A172 (cell line): ENCODE results near the gene DMAC2. TPM values are rescaled to one million over a fixed set of nuclear protein-coding genes. Genes with fewer than 3 reads are reported as not detected.
"Not testable (repeated sequence)": the region's sequence is repeated elsewhere in the genome, so short reads cannot be mapped to it uniquely, and the experiment has no call there.

Experiments
- DNase-seq: peaks from one replicate; pipeline ENCODE4 v3.0.0-alpha.2; 2015; ENCODE audit warnings: low spot score
- total RNA-seq: library from RNA; depleted of rRNA; stranded (reverse); fragments of >200 nt; shearing (Covaris generic); gene quantifications from 2 replicates; pipeline ENCODE4 v1.2.3, GENCODE V29; 2014

The DMAC2 gene
- total RNA-seq, 1 experiment from 2014 or later: 56.3 TPM

- no peak for DNase-seq
These were observed 17.3 kb downstream of the DMAC2 start for GRCh38 chr19:41422456-41422855.

GRCh38 chr19:41421973-41422372 is 17.7 kb downstream of the DMAC2 start:
- no peak for DNase-seq

GRCh38 chr19:41421314-41421713 is 18.4 kb downstream of the DMAC2 start:
- no peak for DNase-seq

DNA sequence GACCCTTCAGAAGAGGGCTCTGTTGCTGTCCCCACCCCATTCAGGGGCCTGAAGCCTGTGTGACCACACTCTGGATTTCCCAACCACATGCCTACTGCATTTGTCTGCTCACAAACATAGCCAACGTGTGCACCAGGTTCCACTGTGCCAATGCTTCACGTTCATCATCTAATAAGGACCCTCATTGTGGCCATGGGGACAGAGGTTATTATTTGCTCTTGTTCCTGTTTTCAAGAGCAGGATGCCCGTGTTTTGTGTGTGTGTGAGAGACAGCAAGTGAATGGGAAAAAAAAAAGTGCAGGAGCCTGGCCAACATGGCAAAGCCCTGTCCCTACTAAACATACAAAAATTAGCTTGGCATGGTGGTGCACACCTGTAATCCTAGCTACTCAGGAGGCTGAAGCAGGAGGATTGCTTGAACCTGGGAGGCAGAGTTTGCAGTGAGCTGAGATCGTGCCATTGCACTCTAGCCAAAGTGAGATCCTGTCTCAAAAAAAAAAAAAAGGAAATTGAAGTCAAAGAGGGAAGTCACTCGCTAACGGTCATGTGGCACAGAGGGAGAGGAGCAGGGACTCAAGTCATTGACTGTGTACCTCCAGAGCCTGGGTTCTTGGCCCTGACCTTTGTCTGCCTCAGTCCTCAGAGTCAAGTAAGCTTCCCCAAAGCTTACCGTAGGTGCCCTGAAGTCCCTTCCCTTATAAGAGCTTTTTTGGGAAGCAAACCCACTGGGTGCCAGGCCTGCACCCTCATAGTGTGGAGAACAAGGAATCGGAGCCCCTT is 19.4 kb downstream of the DMAC2 start:
- no peak for DNase-seq

DNA sequence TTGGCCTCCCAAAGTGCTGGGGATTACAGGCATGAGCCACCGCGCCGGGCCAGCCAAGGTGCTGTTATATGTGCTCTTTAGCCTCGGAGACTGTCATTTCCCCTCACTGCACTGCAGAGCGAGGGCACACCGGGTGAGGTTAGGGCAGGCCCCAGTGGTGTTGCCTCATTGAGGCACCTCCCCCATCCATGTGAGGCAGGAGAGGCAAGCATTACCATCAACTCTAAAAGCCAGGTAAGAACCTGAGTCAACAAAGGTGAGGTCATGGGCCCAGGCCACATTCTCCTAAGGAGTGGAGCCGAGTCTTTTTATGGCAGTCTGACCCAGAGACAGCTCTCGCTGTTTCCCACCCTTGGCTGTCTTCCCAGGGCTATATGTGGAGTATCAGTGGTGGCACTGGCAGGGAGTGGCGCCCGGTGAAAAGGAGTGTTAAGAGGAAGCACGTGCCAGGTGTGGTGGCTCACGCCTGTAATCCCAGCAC is 23.5 kb downstream of the DMAC2 start:
- no peak for DNase-seq

DNA sequence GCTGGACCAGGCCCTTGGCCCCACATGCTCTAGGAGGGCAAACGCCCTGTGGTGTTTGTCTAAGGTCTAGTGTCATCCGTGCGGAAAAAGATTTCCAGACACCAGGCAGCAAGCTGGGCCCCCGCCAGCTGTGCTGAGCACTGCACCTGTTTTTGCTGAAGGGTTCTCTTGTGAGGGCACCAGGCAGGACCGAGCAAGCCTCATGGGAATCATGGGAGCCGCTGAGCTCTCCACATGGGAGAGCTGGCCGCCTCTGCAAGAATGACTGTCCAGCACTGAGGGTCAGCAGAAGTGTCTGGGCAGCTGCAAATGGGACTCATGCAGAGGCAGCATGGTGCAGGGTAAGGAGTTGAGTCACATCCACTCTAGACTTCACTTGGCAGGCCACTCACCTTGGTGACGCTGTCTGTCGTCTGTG is 24.5 kb downstream of the DMAC2 start:
- DNase-seq: no peak

- DNase-seq: no peak
These were observed 25.3 kb downstream of the DMAC2 start for GRCh38 chr19:41414461-41414860.

- no peak for DNase-seq
These were observed 25.8 kb downstream of the DMAC2 start for GRCh38 chr19:41413947-41414346.

DNA sequence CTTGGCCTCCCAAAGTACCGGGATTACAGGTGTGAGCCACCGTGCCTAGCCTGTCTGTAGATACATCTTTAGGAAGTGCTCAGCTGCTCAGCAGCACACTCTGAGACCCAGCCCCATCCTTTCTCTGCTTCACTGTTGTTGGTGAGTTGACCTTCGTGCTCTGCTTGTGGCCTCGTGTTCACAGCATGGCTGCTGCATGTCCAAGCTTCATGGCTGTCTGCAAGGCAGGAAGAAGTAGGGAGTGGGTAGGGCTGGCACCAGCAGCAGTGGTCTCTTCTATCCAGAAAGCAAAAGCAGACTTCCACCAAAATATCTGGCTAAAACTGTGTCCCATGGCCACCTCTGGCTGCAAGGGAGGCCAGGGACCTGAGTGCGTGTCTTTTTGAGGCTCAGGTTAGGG is 26.8 kb downstream of the DMAC2 start:
- DNase-seq: no peak

- DNase-seq: no peak
These were observed 27.8 kb downstream of the DMAC2 start for GRCh38 chr19:41411968-41412265.

GRCh38 chr19:41411100-41411967 is 28.4 kb downstream of the DMAC2 start:
- DNase-seq: no peak

DNA sequence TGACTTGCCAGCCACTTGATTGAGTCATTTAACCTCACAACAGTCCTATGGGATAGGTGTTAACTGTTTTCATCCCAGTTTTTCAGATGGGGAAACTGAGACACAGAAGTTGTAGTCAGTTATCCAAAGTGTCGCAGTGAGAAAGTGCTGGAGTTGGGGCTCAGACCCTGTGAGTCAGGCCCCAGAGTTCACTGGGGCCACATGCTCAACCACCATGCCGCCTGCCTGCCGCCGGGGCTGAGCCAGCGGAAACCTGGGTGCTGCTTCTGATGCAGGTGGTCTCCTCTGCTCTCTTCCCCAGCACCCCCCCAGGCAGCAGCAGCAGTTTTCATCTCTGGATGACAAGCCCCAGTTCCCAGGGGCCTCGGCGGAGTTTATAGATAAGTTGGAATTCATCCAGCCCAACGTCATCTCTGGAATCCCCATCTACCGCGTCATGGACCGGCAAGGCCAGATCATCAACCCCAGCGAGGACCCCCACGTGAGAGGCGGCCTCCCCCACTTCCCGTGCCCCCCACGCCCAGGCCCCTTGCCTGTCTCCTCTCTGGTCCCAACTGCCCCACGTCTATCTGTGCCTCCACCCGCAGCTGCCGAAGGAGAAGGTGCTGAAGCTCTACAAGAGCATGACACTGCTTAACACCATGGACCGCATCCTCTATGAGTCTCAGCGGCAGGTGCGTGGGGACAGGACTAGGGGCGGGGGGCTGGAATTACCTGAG is 29.2 kb downstream of the DMAC2 start:
- no peak for DNase-seq

DNA sequence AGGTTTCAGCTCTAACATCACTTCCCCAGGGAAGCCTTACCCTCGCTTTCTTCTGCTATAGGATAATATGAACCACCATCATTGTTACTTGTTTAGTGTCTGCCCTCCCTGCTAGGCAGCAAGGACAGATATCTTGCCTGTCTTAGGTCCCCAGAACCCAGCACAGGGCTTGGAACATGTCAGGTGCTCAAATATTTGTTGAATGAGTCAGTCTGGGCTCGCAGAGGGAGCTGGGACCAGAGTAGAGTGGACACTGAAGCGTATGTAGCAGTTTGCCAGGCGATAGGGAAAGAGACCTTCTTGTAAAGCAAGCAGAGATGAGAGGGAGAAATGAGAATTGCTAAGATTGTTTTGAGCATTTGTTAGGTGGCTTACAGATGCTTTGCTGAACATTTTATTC is 30.4 kb downstream of the DMAC2 start:
- peak; percentile 78 for DNase-seq

GRCh38 chr19:41408846-41409245 is 30.9 kb downstream of the DMAC2 start:
- DNase-seq: not testable (repeated sequence)

GRCh38 chr19:41408256-41408655 is 31.5 kb downstream of the DMAC2 start:
- no peak for DNase-seq

- no peak for DNase-seq
These were observed 32.4 kb downstream of the DMAC2 start for GRCh38 chr19:41407271-41407670.

- DNase-seq: no peak
These were observed 33.9 kb downstream of the DMAC2 start for GRCh38 chr19:41405776-41406175.

- DNase-seq: no peak
These were observed 36.3 kb downstream of the DMAC2 start for GRCh38 chr19:41403181-41403970.

GRCh38 chr19:41402010-41402409 is 37.7 kb downstream of the DMAC2 start:
- DNase-seq: no peak

GRCh38 chr19:41401483-41401882 is 38.2 kb downstream of the DMAC2 start:
- DNase-seq: no peak

DNA sequence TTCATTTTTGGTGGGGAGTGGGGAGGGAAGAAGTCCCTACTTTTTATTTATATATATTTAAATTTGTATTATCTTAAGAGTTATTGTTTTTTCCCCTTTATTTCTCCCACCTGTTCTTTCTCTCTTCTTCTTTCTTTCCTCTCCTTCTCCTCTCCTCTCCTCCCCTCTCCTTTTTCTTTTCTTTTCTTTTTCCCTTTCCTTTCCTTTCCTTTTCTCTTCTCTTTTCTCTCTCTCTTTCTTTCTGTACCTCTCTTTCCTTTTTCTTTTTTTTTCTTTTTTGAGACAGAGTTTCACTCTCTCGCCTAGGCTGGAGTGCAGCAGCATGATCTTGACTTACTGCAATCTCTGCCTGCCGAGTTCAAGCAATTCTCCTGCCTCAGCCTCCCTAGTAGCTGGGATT is 40.2 kb downstream of the DMAC2 start:
- no peak for DNase-seq

- DNase-seq: no peak
These were observed 40.6 kb downstream of the DMAC2 start for GRCh38 chr19:41399091-41399490.
